CD14-positive monocyte (primary cell): ENCODE results near the gene NRG3. TPM values are rescaled to one million over a fixed set of nuclear protein-coding genes. Genes with fewer than 3 reads are reported as not detected.

ENCODE experiments used
- DNase-seq, 3 donors: peaks; one replicate each; pipeline ENCODE4 v3.0.0-alpha.2; 2011 to 2022
- H2AFZ ChIP-seq: 2 replicates; pipeline ENCODE4 v1.6.0; 2012; ENCODE audit warnings: mild to moderate bottlenecking, low read depth, low read length, inconsistent platforms; ENCODE audit not compliant: insufficient read depth, poor library complexity, severe bottlenecking
- H3K27ac ChIP-seq, 2 donors: 1 replicate in 1 of 2; 2 replicates in 1 of 2; pipeline ENCODE4 v1.5.1; 2012 to 2013; ENCODE audit warnings: low read length in 2 of 2, control low read depth in 1 of 2, inconsistent platforms in 1 of 2, low read depth in 1 of 2, mild to moderate bottlenecking in 1 of 2
- H3K27me3 ChIP-seq, 2 donors: one replicate each; pipeline versions ENCODE4 v1.6.0 to v1.6.1; 2011 to 2013; ENCODE audit warnings: low read length in 2 of 2; ENCODE audit not compliant: control insufficient read depth in 2 of 2, insufficient read depth in 2 of 2
- H3K36me3 ChIP-seq, 2 donors: replicated peaks in 1 of 2; 1 replicate in 1 of 2; 2 replicates in 1 of 2; pipeline versions ENCODE4 v1.5.1 to v1.6.1; 2012 to 2013; ENCODE audit warnings: low read length in 2 of 2, control low read depth in 1 of 2, inconsistent platforms in 1 of 2, mild to moderate bottlenecking in 1 of 2; ENCODE audit not compliant: insufficient read depth in 2 of 2, control insufficient read depth in 1 of 2
- H3K4me1 ChIP-seq, 2 donors: 1 replicate in 1 of 2; 2 replicates in 1 of 2; pipeline versions ENCODE4 v1.5.1 to v1.6.1; 2012 to 2013; ENCODE audit warnings: low read length in 2 of 2, control low read depth in 1 of 2, inconsistent platforms in 1 of 2, mild to moderate bottlenecking in 1 of 2, moderate library complexity in 1 of 2; ENCODE audit not compliant: insufficient read depth in 2 of 2, control insufficient read depth in 1 of 2
- H3K4me2 ChIP-seq: replicated peaks from 2 replicates; pipeline ENCODE3; 2012; ENCODE audit warnings: low read length, moderate library complexity, mild to moderate bottlenecking; ENCODE audit not compliant: poor library complexity, severe bottlenecking; ENCODE audit errors: extremely low read depth
- H3K4me3 ChIP-seq, 3 experiments: fragments of 200-600 bp in 1 of 3; sonication (generic) in 1 of 3; replicated peaks in 1 of 3; 1 replicate in 2 of 3; 2 replicates in 1 of 3; pipeline ENCODE4 v1.5.1; 2011 to 2013; ENCODE audit warnings: low read length in 3 of 3, mild to moderate bottlenecking in 3 of 3, control low read depth in 2 of 3, low read depth in 2 of 3, inconsistent platforms in 1 of 3, moderate library complexity in 1 of 3
- H3K79me2 ChIP-seq: 2 replicates; pipeline ENCODE4 v1.6.0; 2012; ENCODE audit warnings: mild to moderate bottlenecking, control low read depth, inconsistent platforms, low read length, moderate library complexity; ENCODE audit not compliant: insufficient read depth
- H3K9ac ChIP-seq: 2 replicates; pipeline ENCODE4 v1.6.0; 2017; ENCODE audit warnings: low read length, mild to moderate bottlenecking; ENCODE audit not compliant: insufficient read depth, poor library complexity, severe bottlenecking
- H3K9me3 ChIP-seq, 2 donors: replicated peaks in 1 of 2; 1 replicate in 1 of 2; 2 replicates in 1 of 2; pipeline versions ENCODE4 v1.5.1 to v1.6.1; 2012 to 2013; ENCODE audit warnings: low read length in 2 of 2, control low read depth in 1 of 2; ENCODE audit not compliant: control insufficient read depth in 1 of 2, insufficient read depth in 1 of 2
- H4K20me1 ChIP-seq: 2 replicates; pipeline ENCODE4 v1.6.0; 2012; ENCODE audit warnings: mild to moderate bottlenecking, low read length, control low read depth, moderate library complexity; ENCODE audit not compliant: insufficient read depth
- H3K27ac Mint-ChIP-seq, 7 donors: one replicate each; pipeline ENCODE4 v1.8.0; 2020; ENCODE audit warnings: mild to moderate bottlenecking in 7 of 7, mixed read lengths in 7 of 7, moderate library complexity in 6 of 7, inconsistent platforms in 2 of 7
- H3K27me3 Mint-ChIP-seq, 3 donors: one replicate each; pipeline ENCODE4 v1.8.0; 2021 to 2022; ENCODE audit warnings: low read depth in 3 of 3, mild to moderate bottlenecking in 3 of 3, mixed read lengths in 3 of 3, moderate library complexity in 3 of 3, inconsistent platforms in 1 of 3
- H3K36me3 Mint-ChIP-seq, 2 donors: one replicate each; pipeline ENCODE4 v1.8.0; 2020; ENCODE audit warnings: mixed read lengths in 2 of 2, inconsistent platforms in 1 of 2, mild to moderate bottlenecking in 1 of 2
- H3K4me1 Mint-ChIP-seq: one replicate; pipeline ENCODE4 v1.8.0; 2020; ENCODE audit warnings: mild to moderate bottlenecking, mixed read lengths
- H3K4me3 Mint-ChIP-seq, 2 donors: one replicate each; pipeline ENCODE4 v1.8.0; 2020; ENCODE audit warnings: mild to moderate bottlenecking in 2 of 2, mixed read lengths in 2 of 2, moderate library complexity in 1 of 2
- H3K9me3 Mint-ChIP-seq, 7 donors: one replicate each; pipeline ENCODE4 v1.8.0; 2020 to 2022; ENCODE audit warnings: mixed read lengths in 7 of 7, mild to moderate bottlenecking in 6 of 7, moderate library complexity in 6 of 7, inconsistent platforms in 2 of 7
- CTCF ChIP-seq: fragments of 200-600 bp; IDR thresholded peaks from one replicate; pipeline ENCODE4 v1.8.0; 2022; ENCODE audit warnings: antibody characterized with exemption, mild to moderate bottlenecking
- WGBS: methylation state at CpG from one replicate; pipeline ENCODE4 v1.1.5; 2013; ENCODE audit warnings: missing lambda C conversion rate; ENCODE audit not compliant: insufficient coverage; 5-methylcytosine and 5-hydroxymethylcytosine counted together
- intact Hi-C, 2 donors: fragments of 100-400 bp; cut with micrococcal nuclease; formaldehyde crosslinking; loops; one replicate each; pipeline versions ENCODE4 v1.15.0 to v1.15.1; 2023
- polyA plus RNA-seq, 3 donors: library from polyadenylated mRNA; depleted of rRNA in 1 of 3; unstranded in 2 of 3; stranded (reverse) in 1 of 3; fragments of 300-500 nt in 2 of 3; fragments of >200 nt in 1 of 3; fragmentation: Illumina TruSeq in 2 of 3; gene quantifications; 1 replicate in 2 of 3; 2 replicates in 1 of 3; pipeline ENCODE4 v1.2.3, GENCODE V29; 2012 to 2021

NRG3 gene
- polyA plus RNA-seq, 3 donors = not detected

DNA sequence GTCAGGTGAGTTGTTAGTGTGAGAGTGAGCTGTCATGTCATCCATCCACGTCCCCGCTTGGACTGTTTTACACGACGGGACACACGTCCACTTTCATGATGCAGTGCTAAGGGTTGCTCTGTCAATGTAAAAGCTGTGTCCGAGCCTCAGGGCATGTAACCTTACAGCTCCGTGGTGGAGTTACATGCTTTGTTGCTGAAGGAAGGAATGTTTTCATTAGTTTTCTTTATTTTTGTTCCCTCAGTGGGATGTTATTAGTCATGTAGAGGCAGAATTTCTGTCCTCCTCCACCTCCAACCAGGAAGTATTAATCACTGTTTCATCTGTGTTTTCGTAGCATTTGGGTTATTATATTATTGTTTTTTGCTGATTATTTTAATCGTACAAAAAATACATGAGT, 88.6 kb downstream of the NRG3 start:
- intact Hi-C loops = no loop called here
- H3K9me3 Mint-ChIP-seq = peaks cover 0 to 5% (median 4%) of the 10 kb centered on the region in 7 donors
- H3K27me3 ChIP-seq = no peaks in the 10 kb centered on the region
- no peak overlapping the region for H2AFZ ChIP-seq
- H3K9ac ChIP-seq = no peak overlapping the region
- no peaks in the 10 kb centered on the region for H3K4me1 Mint-ChIP-seq
- no peak for DNase-seq
- no peaks in the 10 kb centered on the region for H3K27me3 Mint-ChIP-seq
- WGBS = 93% methylated on average over 5 of the region's 9 CpGs
- no peaks in the 10 kb centered on the region for H3K36me3 Mint-ChIP-seq
- no peak overlapping the region for H3K27ac ChIP-seq
- no peak overlapping the region for H3K4me2 ChIP-seq
- no peak overlapping the region for H3K27ac Mint-ChIP-seq
- no peak overlapping the region for H3K4me3 Mint-ChIP-seq
- H3K9me3 ChIP-seq = peaks cover 0 to 6% of the 10 kb centered on the region in 2 donors
- H3K79me2 ChIP-seq = no peaks in the 10 kb centered on the region
- H3K36me3 ChIP-seq = no peaks in the 10 kb centered on the region
- H3K4me1 ChIP-seq = no peaks in the 10 kb centered on the region
- H3K4me3 ChIP-seq = no peak overlapping the region
- no peaks in the 10 kb centered on the region for H4K20me1 ChIP-seq
- TF ChIP-seq CTCF = no peak

DNA sequence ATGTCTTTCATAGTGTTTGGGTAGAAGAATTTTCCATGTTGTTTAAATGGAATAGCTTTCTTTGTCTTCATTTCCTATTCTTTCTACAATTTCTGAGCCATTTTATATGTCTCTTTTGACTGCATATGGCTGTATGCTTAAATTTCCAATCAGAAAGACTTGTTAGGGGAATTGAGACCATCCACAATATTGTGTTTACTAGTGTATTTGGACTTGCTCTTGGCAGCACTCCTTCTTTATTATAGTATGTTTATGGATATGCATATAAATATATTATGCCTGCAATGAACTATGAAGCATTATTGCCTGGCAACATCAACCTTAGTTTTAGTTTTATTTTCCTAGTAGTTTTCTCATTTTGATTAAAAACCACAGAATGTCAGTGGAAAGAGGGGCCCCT, 92.7 kb downstream of the NRG3 start:
- Histone ChIP-seq H3K4me2 (no peak overlapping the region), H3K27me3 (no peaks in the 10 kb centered on the region), H3K79me2 (no peaks in the 10 kb centered on the region), H3K36me3 (no peaks in the 10 kb centered on the region), H3K9ac (no peak overlapping the region), H4K20me1 (no peaks in the 10 kb centered on the region), H2AFZ (no peak overlapping the region), H3K4me3 (no peak overlapping the region), H3K27ac (no peak overlapping the region), H3K9me3 (peaks cover 0 to 10% of the 10 kb centered on the region in 2 donors), H3K4me1 (no peaks in the 10 kb centered on the region)
- no peaks in the 10 kb centered on the region for H3K27me3 Mint-ChIP-seq
- H3K4me1 Mint-ChIP-seq = no peaks in the 10 kb centered on the region
- H3K9me3 Mint-ChIP-seq = peaks cover 0 to 8% (median 3%) of the 10 kb centered on the region in 7 donors
- no peaks in the 10 kb centered on the region for H3K36me3 Mint-ChIP-seq
- intact Hi-C loops = no loop called here
- H3K27ac Mint-ChIP-seq = no peak overlapping the region
- H3K4me3 Mint-ChIP-seq = no peak overlapping the region
- DNase-seq = no peak
- TF ChIP-seq CTCF = no peak
